Vagina (tissue), 2 donors: Measurements from ENCODE around the gene DAZ2.
"Not testable (repeated sequence)": the region's sequence is repeated elsewhere in the genome, so short reads cannot be mapped to it uniquely, and the experiment has no call there.

Source experiments
- POLR2AphosphoS5 ChIP-seq, 2 donors: sonication (generic); formaldehyde crosslinking; IDR thresholded peaks; one replicate each; pipeline ENCODE4 v1.9.0; 2017; ENCODE audit warnings: antibody characterized with exemption in 2 of 2, mild to moderate bottlenecking in 2 of 2, low read depth in 1 of 2; ENCODE audit not compliant: insufficient read depth in 1 of 2
- TF ChIP-seq, protein P1 (sequence below), 3 experiments: fragments of 450-650 bp in 2 of 3; fragments of 200-600 bp in 1 of 3; sonication (generic) in 1 of 3; IDR thresholded peaks; one replicate each; pipeline ENCODE4 v1.5.1; 2017 to 2019; ENCODE audit warnings: antibody characterized with exemption in 3 of 3, mild to moderate bottlenecking in 2 of 3, moderate library complexity in 2 of 3

DNA sequence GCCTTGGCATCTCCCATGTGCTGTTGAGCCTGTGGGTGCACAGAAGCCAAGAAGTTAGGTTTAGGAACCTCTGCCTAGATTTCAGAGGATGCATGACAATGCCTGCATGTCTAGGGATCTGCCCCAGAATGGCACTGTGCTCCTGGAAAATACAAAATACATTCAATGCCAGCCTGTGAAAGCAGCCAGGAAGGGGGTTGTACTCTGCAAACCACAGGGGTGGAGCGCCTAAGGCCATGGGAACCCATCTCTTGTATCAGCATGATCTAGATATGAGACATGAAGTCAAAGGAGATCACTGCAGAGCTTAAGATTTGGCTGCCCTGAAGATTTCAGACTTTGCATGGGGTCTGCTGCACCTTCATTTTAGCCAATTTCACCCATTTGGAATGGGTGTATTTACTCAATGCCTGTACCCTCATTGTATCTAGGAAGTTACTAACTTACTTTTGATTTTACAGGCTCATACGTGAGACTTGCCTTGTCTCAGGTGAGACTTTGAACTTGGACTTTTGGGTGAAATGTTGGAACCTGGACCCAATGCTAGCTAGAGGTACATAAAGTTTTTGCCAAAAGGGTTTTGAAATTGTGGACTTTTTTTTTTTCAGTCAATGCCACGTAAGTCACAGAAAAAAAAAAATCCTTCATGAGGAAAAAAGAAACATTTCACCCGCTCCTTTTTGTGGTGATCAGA, 9.4 kb upstream of the DAZ2 start:
- TF ChIP-seq, protein P1, sequence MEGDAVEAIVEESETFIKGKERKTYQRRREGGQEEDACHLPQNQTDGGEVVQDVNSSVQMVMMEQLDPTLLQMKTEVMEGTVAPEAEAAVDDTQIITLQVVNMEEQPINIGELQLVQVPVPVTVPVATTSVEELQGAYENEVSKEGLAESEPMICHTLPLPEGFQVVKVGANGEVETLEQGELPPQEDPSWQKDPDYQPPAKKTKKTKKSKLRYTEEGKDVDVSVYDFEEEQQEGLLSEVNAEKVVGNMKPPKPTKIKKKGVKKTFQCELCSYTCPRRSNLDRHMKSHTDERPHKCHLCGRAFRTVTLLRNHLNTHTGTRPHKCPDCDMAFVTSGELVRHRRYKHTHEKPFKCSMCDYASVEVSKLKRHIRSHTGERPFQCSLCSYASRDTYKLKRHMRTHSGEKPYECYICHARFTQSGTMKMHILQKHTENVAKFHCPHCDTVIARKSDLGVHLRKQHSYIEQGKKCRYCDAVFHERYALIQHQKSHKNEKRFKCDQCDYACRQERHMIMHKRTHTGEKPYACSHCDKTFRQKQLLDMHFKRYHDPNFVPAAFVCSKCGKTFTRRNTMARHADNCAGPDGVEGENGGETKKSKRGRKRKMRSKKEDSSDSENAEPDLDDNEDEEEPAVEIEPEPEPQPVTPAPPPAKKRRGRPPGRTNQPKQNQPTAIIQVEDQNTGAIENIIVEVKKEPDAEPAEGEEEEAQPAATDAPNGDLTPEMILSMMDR (IDR thresholded peaks at IDR 0.05): not testable (repeated sequence)
- TF ChIP-seq POLR2AphosphoS5 (IDR thresholded peaks at IDR 0.05; ENCODE audit: insufficient read depth in 1 of 2, low read depth in 1 of 2): not testable (repeated sequence)
